ENCODE results near the gene RPL5. TPM values are rescaled to one million over a fixed set of nuclear protein-coding genes. Genes with fewer than 3 reads are reported as not detected.

The RPL5 gene
- 1,299 TPM for total RNA-seq

GRCh38 chr1:92831762-92832536, at the start of gene RPL5:
Gene RPL5 (plus strand): TSS chr1:92832040. CDS start chr1:92832115, 75 bp downstream.

GRCh38 chr1:92784639-92785500, 47.0 kb upstream of the RPL5 start, which contains the start of gene EVI5:
Gene EVI5 (minus strand): TSS chr1:92785108. CDS start chr1:92736546, 48,562 bp downstream.

Other genes with a start within 250 kb of the RPL5 start
- 63.1 TPM for gene EVI5, start 46.9 kb upstream of the RPL5 start, total RNA-seq
- gene DIPK1A, start 129.4 kb downstream of the RPL5 start, total RNA-seq, result 20.0 TPM
- gene MTF2, start 247.2 kb downstream of the RPL5 start, total RNA-seq, result 98.0 TPM

Measured in camera-type eye (tissue), 1 donor.